K562 (cell line): ENCODE data around the gene GLYATL3. TPM values are rescaled to one million over a fixed set of nuclear protein-coding genes. Genes with fewer than 3 reads are reported as not detected.
A peak's percentile ranks its signal among the peaks of the same experiment; 100 is the strongest.

Source experiments
- ATF7 ChIP-seq: fragments of 450-650 bp; IDR thresholded peaks from 2 replicates; pipeline ENCODE4 v1.7.1; 2014; ENCODE audit warnings: mild to moderate bottlenecking, moderate library complexity
- BACH1 ChIP-seq: fragments of 200-800 bp; sonication (Bioruptor generic); IDR thresholded peaks from 2 replicates; pipeline ENCODE4 v1.6.1; 2016; ENCODE audit warnings: missing genetic modification characterization, missing compliant biosample characterization
- CEBPG ChIP-seq, 3 experiments: fragments of 200-800 bp in 1 of 3; sonication (Bioruptor generic) in 1 of 3; sonication (generic) in 1 of 3; formaldehyde crosslinking in 1 of 3; IDR thresholded peaks in 2 of 3; conservative IDR thresholded peaks in 1 of 3; 2 replicates each; pipeline versions ENCODE4 v1.6.1 to v1.8.0; 2016 to 2022; ENCODE audit warnings: missing compliant biosample characterization in 2 of 3, missing genetic modification characterization in 2 of 3, mild to moderate bottlenecking in 1 of 3, missing genetic modification reagents in 1 of 3
- ERF ChIP-seq: fragments of 450-650 bp; formaldehyde crosslinking; IDR thresholded peaks from 2 replicates; pipeline ENCODE4 v1.4.0; 2020; ENCODE audit warnings: mild to moderate bottlenecking, mixed read lengths
- FOXJ2 ChIP-seq: fragments of 200-800 bp; sonication (Bioruptor generic); IDR thresholded peaks from 2 replicates; pipeline ENCODE4 v1.6.1; 2016; ENCODE audit warnings: missing genetic modification characterization, missing compliant biosample characterization
- ID3 ChIP-seq, 2 experiments: fragments of 250-450 bp in 1 of 2; fragments of 450-650 bp in 1 of 2; sonication (Bioruptor Pico) in 1 of 2; IDR thresholded peaks; 2 replicates each; pipeline versions ENCODE4 v1.6.1 to v1.8.0; 2016 to 2021; ENCODE audit warnings: mild to moderate bottlenecking in 2 of 2, moderate library complexity in 2 of 2, missing compliant biosample characterization in 1 of 2, missing genetic modification characterization in 1 of 2
- JUN ChIP-seq, 2 experiments: sonication (generic) in 1 of 2; formaldehyde crosslinking in 1 of 2; IDR thresholded peaks; 2 replicates each; pipeline versions ENCODE4 v1.6.1 to v1.8.0; 2012 to 2022; ENCODE audit warnings: borderline replicate concordance in 2 of 2, mild to moderate bottlenecking in 2 of 2, improper control_type of control experiment in 1 of 2, low read depth in 1 of 2, low read length in 1 of 2, missing genetic modification reagents in 1 of 2
- MAFG ChIP-seq: fragments of 450-650 bp; conservative IDR thresholded peaks from 2 replicates; pipeline ENCODE4 v1.6.1; 2016; ENCODE audit warnings: missing genetic modification characterization, missing compliant biosample characterization
- MNT ChIP-seq, 2 experiments: fragments of 450-650 bp; conservative IDR thresholded peaks; 2 replicates each; pipeline ENCODE4 v1.6.1; 2017; ENCODE audit warnings: mild to moderate bottlenecking in 2 of 2, moderate library complexity in 2 of 2
- MYC ChIP-seq, 2 experiments: fragments of 250-450 bp in 1 of 2; sonication (Bioruptor Pico) in 1 of 2; IDR thresholded peaks; 2 replicates each; pipeline versions ENCODE4 v1.5.1 to v1.6.1; 2012 to 2021; ENCODE audit warnings: low read depth in 2 of 2, borderline replicate concordance in 1 of 2, improper control_type of control experiment in 1 of 2, low read length in 1 of 2, mild to moderate bottlenecking in 1 of 2, moderate library complexity in 1 of 2
- NBN ChIP-seq: fragments of 450-650 bp; IDR thresholded peaks from 2 replicates; pipeline ENCODE4 v1.6.1; 2016; ENCODE audit warnings: low read depth, mild to moderate bottlenecking
- RFX5 ChIP-seq: IDR thresholded peaks from 2 replicates; pipeline ENCODE4 v1.6.1; 2011; ENCODE audit warnings: low read depth, mild to moderate bottlenecking, improper control_type of control experiment, low read length
- SMARCE1 ChIP-seq: fragments of 450-650 bp; IDR thresholded peaks from 2 replicates; pipeline ENCODE4 v1.7.1; 2016; ENCODE audit warnings: mild to moderate bottlenecking
- SPI1 ChIP-seq: IDR thresholded peaks from 2 replicates; pipeline ENCODE4 v1.6.1; 2011; ENCODE audit warnings: low read depth, low read length, control low read depth, borderline replicate concordance
- ZNF318 ChIP-seq, 2 experiments: fragments of 450-650 bp; IDR thresholded peaks; 2 replicates each; pipeline ENCODE4 v1.6.1; 2016; ENCODE audit warnings: mild to moderate bottlenecking in 2 of 2, borderline replicate concordance in 1 of 2, low read depth in 1 of 2, moderate library complexity in 1 of 2
- ZNF717 ChIP-seq: fragments of 250-450 bp; sonication (Bioruptor Pico); IDR thresholded peaks from 2 replicates; pipeline ENCODE4 v1.5.0; 2021
- polyA plus RNA-seq, 8 experiments: library from polyadenylated mRNA; depleted of rRNA in 4 of 8; stranded (reverse) in 5 of 8; unstranded in 3 of 8; fragments of >200 nt; fragmentation: Nextera tagmentation in 2 of 8; fragmentation: Illumina TruSeq in 1 of 8; extraction: Ambion mirVana in 2 of 8; extraction: Trizol in 1 of 8; gene quantifications; 2 replicates each; pipeline versions ENCODE4 v1.2.1 to v1.2.3, GENCODE V29; 2011 to 2014; ENCODE audit warnings: inconsistent platforms in 1 of 8, missing spikeins in 1 of 8
- total RNA-seq, 7 experiments: library from RNA; depleted of rRNA in 6 of 7; stranded (reverse); fragments of >200 nt in 6 of 7; fragmentation: Illumina TruSeq in 2 of 7; extraction: Trizol in 2 of 7; gene quantifications; 2 replicates each; pipeline versions ENCODE4 v1.2.1 to v1.2.3, GENCODE V29; 2011 to 2021; ENCODE audit warnings: low replicate concordance in 1 of 7

The GLYATL3 gene
- total and polyA plus RNA-seq, 9 of the 15 experiments (the other 6 are each of a cell fraction or from before 2014, with no cell fraction given): not detected

GRCh38 chr6:49556429-49556837 is 56.7 kb downstream of the GLYATL3 start (continued):
- TF ChIP-seq SMARCE1 (peak; percentile 91), FOXJ2 (tag) (peak; percentile 69; the same call in 1 of the 2 replicates), ATF7 (peak; percentile 76; the same call in 1 of the 2 replicates), MNT (conservative IDR thresholded peaks at IDR 0.05) (peak in 1 of 2 experiments; percentile 28; a peak in 1 of 4 replicates), RFX5 (no peak), ID3 (CRISPR knock-in tag; IDR thresholded peaks at IDR 0.05) (no peak), ID3 (tag; IDR thresholded peaks at IDR 0.05) (no peak), ZNF318 (IDR thresholded peaks at IDR 0.05; ENCODE audit: borderline replicate concordance in 1 of 2, low read depth in 1 of 2) (peak in 1 of 2 experiments; percentile 49; a peak in 1 of 4 replicates), NBN (peak; percentile 73; the same call in 1 of the 2 replicates), MYC (IDR thresholded peaks at IDR 0.05; ENCODE audit: low read depth, low read length) (0 out of 2 replicates have a peak, but pooled peaks have one; percentile 22), MYC (CRISPR knock-in tag; IDR thresholded peaks at IDR 0.05; ENCODE audit: borderline replicate concordance, low read depth) (no peak), MAFG (tag) (peak; percentile 53), SPI1 (peak; percentile 91), JUN (IDR thresholded peaks at IDR 0.05; ENCODE audit: borderline replicate concordance, low read depth, low read length) (peak; percentile 97), JUN (CRISPR knock-in tag; IDR thresholded peaks at IDR 0.05; ENCODE audit: borderline replicate concordance) (no peak), ZNF717 (no peak), BACH1 (tag) (peak; percentile 45; the same call in 1 of the 2 replicates), ERF (CRISPR knock-in tag) (no peak), CEBPG (CRISPR knock-in tag; IDR thresholded peaks at IDR 0.05) (peak; percentile 95), CEBPG (tag; conservative IDR thresholded peaks at IDR 0.05 in 1 of 2, IDR thresholded peaks at IDR 0.05 in 1 of 2) (peak; percentile 98 to 99)
